ENCODE data around the gene PCNX2. TPM values are rescaled to one million over a fixed set of nuclear protein-coding genes. Genes with fewer than 3 reads are reported as not detected.

Gene PCNX2
- total RNA-seq, 4 donors from 2014 or later = 5.0 to 12.5 (median 9.6) TPM

DNA sequence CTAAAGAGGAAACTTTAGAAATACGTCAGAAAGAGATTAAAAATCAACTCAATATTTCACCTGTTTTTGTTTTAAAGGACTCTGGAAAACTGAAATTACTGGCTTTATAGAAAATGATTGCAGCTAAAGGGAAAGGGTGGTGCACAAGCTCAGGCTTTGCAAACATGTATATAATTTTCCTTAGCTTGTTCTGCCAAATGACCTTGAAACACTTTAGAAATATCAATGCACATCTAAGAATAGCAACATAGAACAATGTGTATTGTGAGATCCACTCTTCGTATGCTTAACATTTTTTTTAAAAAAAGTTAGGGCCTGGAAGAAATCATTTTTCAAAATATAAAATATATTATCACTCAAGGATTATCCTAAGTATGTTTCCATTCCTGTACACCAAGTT, 201.3 kb downstream of the PCNX2 start:
- TF ChIP-seq, protein P1, sequence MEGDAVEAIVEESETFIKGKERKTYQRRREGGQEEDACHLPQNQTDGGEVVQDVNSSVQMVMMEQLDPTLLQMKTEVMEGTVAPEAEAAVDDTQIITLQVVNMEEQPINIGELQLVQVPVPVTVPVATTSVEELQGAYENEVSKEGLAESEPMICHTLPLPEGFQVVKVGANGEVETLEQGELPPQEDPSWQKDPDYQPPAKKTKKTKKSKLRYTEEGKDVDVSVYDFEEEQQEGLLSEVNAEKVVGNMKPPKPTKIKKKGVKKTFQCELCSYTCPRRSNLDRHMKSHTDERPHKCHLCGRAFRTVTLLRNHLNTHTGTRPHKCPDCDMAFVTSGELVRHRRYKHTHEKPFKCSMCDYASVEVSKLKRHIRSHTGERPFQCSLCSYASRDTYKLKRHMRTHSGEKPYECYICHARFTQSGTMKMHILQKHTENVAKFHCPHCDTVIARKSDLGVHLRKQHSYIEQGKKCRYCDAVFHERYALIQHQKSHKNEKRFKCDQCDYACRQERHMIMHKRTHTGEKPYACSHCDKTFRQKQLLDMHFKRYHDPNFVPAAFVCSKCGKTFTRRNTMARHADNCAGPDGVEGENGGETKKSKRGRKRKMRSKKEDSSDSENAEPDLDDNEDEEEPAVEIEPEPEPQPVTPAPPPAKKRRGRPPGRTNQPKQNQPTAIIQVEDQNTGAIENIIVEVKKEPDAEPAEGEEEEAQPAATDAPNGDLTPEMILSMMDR (IDR thresholded peaks at IDR 0.05) = no peak
- no peak for TF ChIP-seq POLR2A (IDR thresholded peaks at IDR 0.05)
- no peak for DNase-seq (ENCODE audit: low spot score in 2 of 2)
- intact Hi-C loops (cut with DNase I; ENCODE audit: low total_unique reads) = no loop called here
- WGBS, 2 donors = 76 to 78% methylated on average over 2 of the region's 2 CpGs
- H3K4me3 ChIP-seq (ENCODE audit: low read depth, poor library complexity, severe bottlenecking) = no peak overlapping the region

DNA sequence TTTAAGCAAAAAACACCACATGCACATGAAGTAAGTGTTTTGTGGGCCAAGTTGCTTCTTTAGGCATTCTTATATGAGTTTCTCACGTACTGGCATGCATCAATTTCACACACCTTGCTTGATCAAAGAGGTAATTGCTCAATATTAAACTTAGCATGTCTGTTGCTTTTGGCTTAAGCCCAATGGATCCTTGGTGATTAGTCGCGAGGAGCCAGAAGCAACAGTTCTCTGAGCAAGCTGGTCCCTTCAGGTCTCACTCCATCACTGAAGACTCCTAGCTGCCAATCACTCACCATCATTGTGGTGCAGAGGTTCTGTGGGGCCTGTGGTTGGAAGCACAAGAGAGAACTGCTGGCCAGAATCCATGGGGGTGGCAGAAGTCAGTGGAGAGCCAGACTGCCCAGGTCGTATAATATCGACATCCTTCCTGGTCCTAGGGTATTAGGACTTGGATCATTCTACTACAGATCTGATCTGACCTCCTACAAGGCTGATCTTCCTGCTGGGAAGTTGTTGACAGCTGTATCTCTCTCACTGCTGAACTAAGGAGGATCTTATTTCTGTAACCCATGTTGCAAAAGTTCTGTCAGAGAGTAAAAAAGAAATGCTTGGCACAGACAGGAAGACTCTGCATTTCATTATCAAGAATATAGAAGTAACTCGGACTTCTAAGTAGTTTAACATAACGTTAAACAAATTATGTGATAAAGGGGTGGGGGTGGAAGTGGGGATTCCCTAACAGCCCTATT, 204.6 kb downstream of the PCNX2 start:
- no peak for TF ChIP-seq POLR2A (IDR thresholded peaks at IDR 0.05)
- no peak for DNase-seq (ENCODE audit: low spot score in 2 of 2)
- WGBS, 2 donors = 37 to 47% methylated on average over 7 of the region's 7 CpGs
- intact Hi-C loops (cut with DNase I; ENCODE audit: low total_unique reads) = no loop called here
- no peak overlapping the region for H3K4me3 ChIP-seq (ENCODE audit: low read depth, poor library complexity, severe bottlenecking)

- intact Hi-C loops (cut with DNase I; ENCODE audit: low total_unique reads) = no loop called here
- TF ChIP-seq POLR2A (IDR thresholded peaks at IDR 0.05) = no peak
- TF ChIP-seq, protein P1 (IDR thresholded peaks at IDR 0.05) = no peak
- DNase-seq (ENCODE audit: low spot score in 2 of 2) = no peak
- WGBS, 2 donors = 96 to 97% methylated on average over 3 of the region's 3 CpGs
- H3K4me3 ChIP-seq (ENCODE audit: low read depth, poor library complexity, severe bottlenecking) = no peak overlapping the region
These were observed 206.3 kb downstream of the PCNX2 start for GRCh38 chr1:233089251-233089650.

DNA sequence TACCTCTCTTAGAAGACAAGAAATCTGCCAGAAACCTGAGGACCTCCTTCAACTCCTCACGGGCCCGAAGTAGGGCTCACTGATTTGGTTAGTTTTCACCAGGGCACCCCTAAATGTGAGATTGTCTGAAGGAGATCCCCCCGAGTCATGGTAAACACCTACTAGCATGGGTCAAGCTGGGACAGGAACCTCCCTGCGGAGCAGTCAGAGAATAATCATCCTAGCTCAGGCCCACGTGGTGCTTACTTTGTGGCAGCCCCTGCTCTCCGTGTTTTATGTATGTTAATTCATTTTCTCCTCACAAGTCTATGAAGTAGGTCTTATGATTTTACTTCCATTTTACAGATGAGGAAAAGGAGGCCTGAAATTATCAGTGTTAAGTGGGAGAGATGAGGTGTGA, 206.9 kb downstream of the PCNX2 start:
- TF ChIP-seq, protein P1 (IDR thresholded peaks at IDR 0.05) = no peak
- TF ChIP-seq POLR2A (IDR thresholded peaks at IDR 0.05) = no peak
- WGBS, 2 donors = 91 to 96% methylated on average over 6 of the region's 6 CpGs
- no peak overlapping the region for H3K4me3 ChIP-seq (ENCODE audit: low read depth, poor library complexity, severe bottlenecking)
- DNase-seq (ENCODE audit: low spot score in 2 of 2) = no peak
- intact Hi-C loops (cut with DNase I; ENCODE audit: low total_unique reads) = no loop called here

- TF ChIP-seq, protein P1 (IDR thresholded peaks at IDR 0.05) = no peak
- no peak for TF ChIP-seq POLR2A (IDR thresholded peaks at IDR 0.05)
- intact Hi-C loops (cut with DNase I; ENCODE audit: low total_unique reads) = no loop called here
- no peak overlapping the region for H3K4me3 ChIP-seq (ENCODE audit: low read depth, poor library complexity, severe bottlenecking)
- 87 to 88% methylated on average over 11 of the region's 11 CpGs for WGBS, 2 donors
- no peak for DNase-seq (ENCODE audit: low spot score in 2 of 2)
These were observed 208.3 kb downstream of the PCNX2 start for GRCh38 chr1:233086961-233087881.

- H3K4me3 ChIP-seq (ENCODE audit: low read depth, poor library complexity, severe bottlenecking) = no peak overlapping the region
- no peak for DNase-seq (ENCODE audit: low spot score in 2 of 2)
- 57 to 59% methylated on average over 3 of the region's 3 CpGs for WGBS, 2 donors
- TF ChIP-seq, protein P1 (IDR thresholded peaks at IDR 0.05) = no peak
- no peak for TF ChIP-seq POLR2A (IDR thresholded peaks at IDR 0.05)
- intact Hi-C loops (cut with DNase I; ENCODE audit: low total_unique reads) = no loop called here
These were observed 210.0 kb downstream of the PCNX2 start for GRCh38 chr1:233085566-233085965.

All from lower leg skin (tissue), 4 donors.